HG03575 (cell line): Measurements from ENCODE around the gene NBEAL1.
A peak's percentile ranks its signal among the peaks of the same experiment; 100 is the strongest.
"Not testable (repeated sequence)": the region's sequence is repeated elsewhere in the genome, so short reads cannot be mapped to it uniquely, and the experiment has no call there.

Source experiments
- ATAC-seq: cut with Tn5 transposase; IDR thresholded peaks from one replicate; pipeline ENCODE4 v1.9.1; 2021; ENCODE audit not compliant: unreplicated experiment, insufficient number of reproducible peaks, low FRiP score; ENCODE audit errors: extremely low read depth

NBEAL1 gene

GRCh38 chr2:203190547-203190946 is 175.9 kb downstream of the NBEAL1 start:
- not testable (repeated sequence) for ATAC-seq

- not testable (repeated sequence) for ATAC-seq
These were observed 176.4 kb downstream of the NBEAL1 start for GRCh38 chr2:203191026-203191425.

GRCh38 chr2:203191961-203192360 is 177.3 kb downstream of the NBEAL1 start:
- no peak for ATAC-seq

GRCh38 chr2:203195331-203196036 is 180.8 kb downstream of the NBEAL1 start:
- no peak for ATAC-seq

GRCh38 chr2:203200866-203201265 is 186.2 kb downstream of the NBEAL1 start:
- no peak for ATAC-seq

- ATAC-seq: no peak
These were observed 186.8 kb downstream of the NBEAL1 start for GRCh38 chr2:203201426-203201825.

GRCh38 chr2:203209538-203209937 is 194.9 kb downstream of the NBEAL1 start:
- ATAC-seq: no peak

- ATAC-seq: no peak
These were observed 210.9 kb downstream of the NBEAL1 start for GRCh38 chr2:203225423-203226039.

- not testable (repeated sequence) for ATAC-seq
These were observed 215.0 kb downstream of the NBEAL1 start for GRCh38 chr2:203229674-203230073.

- no peak for ATAC-seq
These were observed 222.9 kb downstream of the NBEAL1 start for GRCh38 chr2:203237346-203238238.

- ATAC-seq: no peak
These were observed 223.6 kb downstream of the NBEAL1 start for GRCh38 chr2:203238292-203238703.

GRCh38 chr2:203238704-203239526 is 224.2 kb downstream of the NBEAL1 start, which contains the start of gene CYP20A1:
Gene CYP20A1 (plus strand): TSS chr2:203239018. CDS start chr2:203239063, 45 bp downstream.
- ATAC-seq: peak; percentile 46

- no peak for ATAC-seq
These were observed 225.8 kb downstream of the NBEAL1 start for GRCh38 chr2:203240491-203240890.

GRCh38 chr2:203242518-203242917 is 227.8 kb downstream of the NBEAL1 start:
- no peak for ATAC-seq

- no peak for ATAC-seq
These were observed 232.0 kb downstream of the NBEAL1 start for GRCh38 chr2:203246646-203247045.

GRCh38 chr2:203252818-203253217 is 238.1 kb downstream of the NBEAL1 start:
- ATAC-seq: no peak

- not testable (repeated sequence) for ATAC-seq
These were observed 238.9 kb downstream of the NBEAL1 start for GRCh38 chr2:203253422-203254095.
